NOMO-1 (cell line): ENCODE data around the gene TRPT1.

ENCODE experiments used
- DNase-seq, 2 experiments: peaks; one replicate each; lab custom pipeline; 2025; ENCODE audit not compliant: unreplicated experiment in 2 of 2; lab: John Stamatoyannopoulos, UW

The TRPT1 gene

DNA sequence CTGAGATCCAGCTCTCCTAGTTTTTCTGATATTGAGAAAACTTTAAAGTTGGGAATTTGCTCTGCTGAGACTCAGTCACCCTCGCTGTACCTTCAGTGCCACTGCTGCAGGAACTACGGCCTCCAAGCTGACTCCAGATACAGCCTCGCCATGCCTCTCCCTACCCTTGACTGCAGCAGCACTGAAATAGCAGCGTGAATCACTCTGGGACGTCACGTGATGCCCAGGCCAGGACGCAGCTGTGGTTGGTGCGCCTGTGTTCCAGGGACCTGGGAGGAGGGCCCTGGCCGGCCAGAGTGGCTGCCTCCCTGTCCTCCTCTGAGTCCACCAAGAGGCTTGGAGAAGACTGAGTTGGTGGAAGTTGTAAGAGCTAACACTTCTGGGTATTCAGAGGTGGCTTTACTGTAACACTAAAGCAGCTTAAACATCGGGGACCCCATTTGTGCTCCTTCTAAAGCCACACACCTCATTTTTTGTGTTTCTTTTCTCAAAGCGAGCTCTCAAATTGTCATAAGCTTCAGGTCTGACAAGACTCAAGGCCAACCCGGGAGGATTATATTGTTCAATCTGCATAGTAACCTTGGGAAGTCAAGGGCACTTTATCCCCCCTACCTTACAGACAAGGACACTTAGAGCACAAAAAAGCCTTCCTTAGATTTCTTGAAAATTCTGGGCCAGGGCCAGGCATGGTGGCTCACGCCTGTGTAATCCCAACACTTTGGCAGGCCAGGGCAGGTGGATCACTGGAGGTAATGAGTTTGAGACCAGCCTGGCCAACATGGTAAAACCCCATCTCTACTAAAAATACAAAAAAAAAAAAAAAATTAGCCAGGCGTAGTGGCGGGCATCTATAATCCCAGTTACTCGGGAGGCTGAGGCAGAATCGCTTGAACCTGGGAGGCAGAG is 44.2 kb downstream of the TRPT1 start:
- DNase-seq = peak; percentile 87 to 88

DNA sequence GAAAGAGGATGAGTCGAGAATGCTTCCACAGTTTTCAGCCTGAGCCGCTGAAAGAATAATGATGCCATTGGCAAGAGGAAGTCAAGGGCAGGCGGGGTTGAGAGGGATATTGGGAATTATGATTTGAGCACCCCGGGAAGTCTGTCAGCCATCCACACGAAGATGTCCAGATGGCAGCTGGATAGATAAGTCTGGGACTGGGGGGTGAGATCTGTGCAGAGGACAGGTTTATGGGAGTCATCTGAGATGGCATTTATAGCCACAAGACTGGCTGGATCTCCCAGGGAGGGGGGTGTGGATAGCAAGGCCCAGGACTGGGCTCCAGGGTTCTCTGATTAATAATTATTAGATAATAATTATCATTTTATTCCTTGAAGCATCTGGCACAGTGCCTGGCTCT is 45.1 kb downstream of the TRPT1 start:
- DNase-seq = no peak

GRCh38 chr11:64178951-64179639 is 46.9 kb downstream of the TRPT1 start:
- no peak for DNase-seq

DNA sequence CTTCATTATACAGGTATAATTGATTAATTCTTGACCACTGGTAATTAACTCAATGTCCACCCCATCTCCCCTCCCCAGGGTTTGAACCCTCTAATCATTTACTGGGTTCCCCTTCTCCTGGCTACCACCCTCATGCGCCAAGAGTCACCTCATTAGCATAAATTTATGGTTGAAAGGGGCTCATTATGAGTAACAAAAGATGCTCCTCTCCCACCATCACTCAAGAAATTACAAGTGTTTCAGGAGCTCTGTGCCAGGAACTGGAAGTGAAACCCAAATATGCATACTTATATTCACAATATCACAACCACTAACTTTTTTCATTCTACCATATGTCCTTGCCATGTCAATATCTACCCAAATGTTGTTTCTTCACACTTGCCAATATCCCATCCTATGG is 47.8 kb downstream of the TRPT1 start:
- no peak for DNase-seq

GRCh38 chr11:64176751-64177150 is 49.2 kb downstream of the TRPT1 start:
- no peak for DNase-seq
